Measurements from ENCODE around the gene MGAT5.

MGAT5 gene

DNA sequence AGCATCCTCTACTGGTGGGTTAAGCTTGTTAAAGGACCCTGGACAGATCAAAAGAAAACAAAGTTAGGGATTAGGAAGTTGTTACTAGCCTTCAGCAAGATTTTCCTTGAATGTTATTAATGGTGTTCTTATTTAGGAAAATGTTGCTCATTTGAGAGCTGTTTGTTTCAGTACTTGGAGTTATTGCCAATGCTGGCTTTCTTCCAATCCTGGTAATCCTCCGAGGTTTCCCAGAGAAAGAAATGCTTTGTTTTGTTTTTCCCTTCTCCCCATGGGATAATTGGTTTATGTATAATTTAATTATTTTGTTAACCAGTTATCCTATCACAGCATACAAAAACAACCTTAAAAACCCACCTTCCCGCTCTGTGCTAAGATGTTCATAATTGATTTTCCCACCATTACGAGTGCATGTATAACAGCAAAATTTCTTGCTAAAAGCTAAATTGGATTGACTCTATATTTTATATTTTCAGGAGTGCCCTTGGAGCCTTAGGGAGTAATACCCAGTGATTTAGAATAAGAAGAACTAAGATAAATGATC, 79.8 kb downstream of the MGAT5 start:
- peak in 3 of 58 donors; percentile 4 to 72 (median 14) for DNase-seq

- DNase-seq: no peak
Measured at GRCh38 chr2:134334542-134335353, 80.9 kb downstream of the MGAT5 start.

GRCh38 chr2:134335601-134336000, 81.7 kb downstream of the MGAT5 start:
- DNase-seq: no peak

DNA sequence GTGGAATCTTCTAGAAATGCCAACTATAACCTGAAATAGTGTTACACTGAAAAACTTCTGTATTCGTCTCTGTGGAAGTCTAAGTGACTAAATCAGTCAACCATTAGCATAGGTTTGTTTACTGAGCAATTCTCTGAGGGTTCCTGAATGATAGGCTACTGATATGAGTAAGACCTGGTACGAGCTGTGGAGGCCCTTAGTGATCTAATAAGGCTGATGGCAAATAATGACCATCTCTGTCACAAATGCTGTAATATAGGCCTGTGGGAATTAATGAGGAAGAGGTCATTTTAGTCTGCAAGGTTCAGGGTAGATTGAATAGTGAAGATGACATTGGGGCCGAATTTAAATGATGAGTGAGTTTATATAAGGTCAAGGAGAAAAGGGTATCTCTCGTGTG, 82.5 kb downstream of the MGAT5 start:
- DNase-seq: no peak

DNA sequence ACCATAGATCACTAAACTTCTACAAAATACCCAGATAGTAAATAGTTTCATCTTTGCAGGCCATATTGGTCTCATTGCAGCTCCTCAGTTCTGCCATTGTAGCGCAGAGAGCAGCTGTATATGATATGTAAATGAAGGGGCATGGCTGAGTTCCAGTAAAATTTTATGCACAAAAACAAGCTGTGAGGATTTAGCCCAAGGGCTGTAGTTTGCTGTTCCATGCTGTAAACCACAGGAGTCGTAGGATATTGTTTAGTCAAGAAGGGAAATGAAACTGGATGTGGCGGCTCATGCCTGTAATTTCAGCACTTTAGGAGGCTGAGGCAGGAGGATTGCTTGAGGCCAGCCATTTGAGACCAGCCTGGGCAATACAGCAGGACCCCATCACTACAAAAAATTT, 83.0 kb downstream of the MGAT5 start:
- DNase-seq: no peak

- peak in 1 of 58 donors; percentile 25 for DNase-seq
Measured at GRCh38 chr2:134337631-134338030, 83.8 kb downstream of the MGAT5 start.

DNA sequence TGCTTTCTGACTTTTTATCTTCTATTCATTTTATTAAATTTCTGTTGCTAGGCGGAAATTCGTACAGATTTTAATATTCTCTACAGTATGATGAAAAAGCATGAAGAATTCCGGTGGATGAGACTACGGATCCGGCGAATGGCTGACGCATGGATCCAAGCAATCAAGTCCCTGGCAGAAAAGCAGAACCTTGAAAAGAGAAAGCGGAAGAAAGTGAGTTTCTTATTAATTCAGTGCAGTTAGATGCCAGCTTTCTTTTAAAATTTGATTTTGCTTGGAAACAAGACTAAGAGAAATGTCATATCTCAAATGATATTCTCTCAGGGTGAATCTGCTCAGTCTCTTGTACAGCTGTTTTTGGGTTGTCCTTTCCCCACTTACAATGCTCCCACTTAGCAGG, 84.3 kb downstream of the MGAT5 start:
- DNase-seq: no peak

DNA sequence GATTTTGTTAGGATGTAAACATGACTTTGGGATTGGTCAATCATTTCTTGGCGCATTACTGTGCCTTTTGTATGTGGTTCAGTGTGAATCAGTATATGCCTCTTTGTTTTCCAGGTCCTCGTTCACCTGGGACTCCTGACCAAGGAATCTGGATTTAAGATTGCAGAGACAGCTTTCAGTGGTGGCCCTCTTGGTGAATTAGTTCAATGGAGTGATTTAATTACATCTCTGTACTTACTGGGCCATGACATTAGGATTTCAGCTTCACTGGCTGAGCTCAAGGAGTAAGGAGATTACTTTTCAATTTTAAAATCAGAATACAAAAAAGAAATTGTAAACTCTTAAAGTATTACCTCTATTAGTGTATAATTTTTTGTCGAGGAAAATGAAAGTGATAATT, 87.6 kb downstream of the MGAT5 start:
- DNase-seq: no peak

DNA sequence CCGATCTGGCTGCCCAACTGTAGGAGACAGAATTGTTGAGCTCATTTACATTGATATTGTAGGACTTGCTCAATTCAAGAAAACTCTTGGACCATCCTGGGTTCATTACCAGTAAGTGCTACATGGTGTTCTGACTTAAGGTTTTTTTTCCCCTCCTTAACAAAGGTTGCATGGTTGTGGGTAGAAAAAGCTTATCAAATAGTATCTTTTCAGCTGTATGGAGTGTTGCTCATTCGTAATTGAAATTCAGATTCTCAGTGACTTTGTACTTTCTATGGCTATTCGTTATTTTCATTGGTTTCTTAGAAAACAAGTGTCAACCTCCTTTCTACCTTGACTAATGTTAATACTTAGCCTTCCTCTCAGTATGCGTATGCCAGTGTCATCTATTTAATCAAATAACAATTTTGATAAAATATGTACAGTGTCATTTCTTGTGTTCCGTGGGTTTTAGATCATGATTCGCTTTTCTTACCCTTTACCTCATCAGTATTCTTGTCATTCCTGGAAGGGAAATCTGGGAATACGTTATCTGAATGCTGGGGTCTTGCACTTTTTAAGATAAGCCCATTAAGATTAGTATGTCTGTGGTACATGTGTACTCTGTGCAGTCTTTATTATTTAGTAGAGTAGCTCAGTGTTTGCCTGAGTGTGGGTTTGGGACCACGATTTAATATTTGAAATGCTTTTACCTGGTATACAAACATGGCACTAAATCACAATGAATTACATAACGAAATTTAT, 91.3 kb downstream of the MGAT5 start:
- no peak for DNase-seq

DNA sequence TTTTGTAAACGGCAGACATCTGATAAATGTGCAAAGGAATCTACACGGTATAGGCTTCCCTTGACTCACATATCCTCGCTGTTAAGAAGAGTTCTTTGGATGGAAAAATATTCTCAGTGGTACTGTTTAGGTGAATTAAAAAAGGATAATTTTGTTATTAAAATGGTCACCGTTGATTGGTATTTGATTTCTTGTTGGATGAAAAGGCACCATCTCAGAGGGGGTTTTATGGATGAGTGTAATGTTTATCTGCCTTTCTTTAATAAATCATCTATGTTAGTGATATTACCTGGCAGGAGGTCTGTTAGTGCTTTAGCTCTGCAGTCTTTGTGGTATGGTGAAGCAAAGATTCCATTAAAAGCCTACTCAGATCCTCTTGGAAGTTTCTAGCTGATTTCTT, 92.3 kb downstream of the MGAT5 start:
- DNase-seq: no peak

GRCh38 chr2:134347756-134348155, 93.9 kb downstream of the MGAT5 start:
- no peak for DNase-seq

GRCh38 chr2:134348239-134348638, 94.4 kb downstream of the MGAT5 start:
- no peak for DNase-seq

- no peak for DNase-seq
Measured at GRCh38 chr2:134348760-134349159, 94.9 kb downstream of the MGAT5 start.

DNA sequence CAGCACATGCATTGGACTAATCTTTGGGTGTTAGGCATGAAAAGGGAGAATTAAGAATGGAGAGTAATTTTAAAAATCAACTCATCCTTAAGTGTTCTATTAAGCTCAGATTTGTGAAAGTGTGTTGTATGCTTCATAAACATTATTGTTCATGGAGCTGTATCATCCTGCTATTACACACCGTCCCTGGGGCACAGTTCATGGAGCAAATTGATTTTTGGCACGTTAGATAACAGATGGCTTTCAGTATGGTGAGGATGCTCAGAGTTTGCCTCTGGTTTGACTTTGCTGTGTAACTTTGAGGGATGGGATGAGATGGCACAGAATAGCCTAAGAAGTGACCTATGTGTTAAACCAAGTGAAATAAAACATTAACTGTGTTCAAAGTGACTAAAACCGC, 97.1 kb downstream of the MGAT5 start:
- no peak for DNase-seq

- no peak for DNase-seq
Measured at GRCh38 chr2:134351899-134352298, 98.0 kb downstream of the MGAT5 start.

DNA sequence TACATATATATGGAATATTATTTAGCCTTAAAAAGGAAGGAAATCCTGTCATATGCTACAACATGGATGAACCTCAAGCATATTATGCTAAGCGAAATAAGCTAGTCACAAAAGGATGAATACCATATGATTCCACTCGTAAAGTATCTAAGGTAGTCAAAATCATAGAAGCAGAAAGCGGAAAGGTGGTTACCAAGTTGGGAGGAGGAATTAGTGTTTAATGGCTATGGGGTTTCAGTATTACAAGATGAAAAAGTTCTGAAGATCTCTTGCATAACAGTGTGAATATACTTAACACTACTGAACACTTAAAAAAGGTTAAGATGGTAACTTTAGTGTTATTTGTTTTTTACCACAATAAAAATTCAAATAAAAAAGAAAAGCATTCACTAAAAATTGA, 99.0 kb downstream of the MGAT5 start:
- DNase-seq: no peak

DNA sequence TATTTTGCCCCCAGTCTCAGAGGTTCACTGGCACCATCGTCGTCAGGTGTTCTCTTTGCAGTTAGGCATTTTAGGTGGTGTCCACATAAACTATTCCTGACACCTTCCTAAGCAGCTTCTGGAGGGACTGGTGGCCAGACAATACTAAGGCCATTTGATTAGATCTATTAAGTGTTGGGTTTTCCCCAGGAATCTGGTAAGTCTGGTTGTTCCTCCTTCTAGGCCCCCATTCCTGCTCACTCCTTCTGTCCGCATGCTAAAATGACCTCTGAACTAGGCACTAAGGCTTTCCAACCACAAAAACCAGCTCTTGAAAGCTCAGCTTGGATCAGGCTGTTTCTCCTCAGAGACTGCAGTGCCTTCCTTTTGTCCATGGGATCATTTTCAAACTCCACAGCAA, 100.7 kb downstream of the MGAT5 start:
- DNase-seq: no peak

- no peak for DNase-seq
Measured at GRCh38 chr2:134357814-134358213, 103.9 kb downstream of the MGAT5 start.

GRCh38 chr2:134359367-134360081, 105.7 kb downstream of the MGAT5 start:
- DNase-seq: no peak

GRCh38 chr2:134360745-134361487, 107.0 kb downstream of the MGAT5 start:
- DNase-seq: peak in 54 of 58 donors; percentile 15 to 86 (median 56)

- DNase-seq: no peak
Measured at GRCh38 chr2:134361648-134362047, 107.8 kb downstream of the MGAT5 start.
